Adrenal gland (tissue), 12 donors: ENCODE results near the gene ZNF787. TPM values are rescaled to one million over a fixed set of nuclear protein-coding genes. Genes with fewer than 3 reads are reported as not detected.

ENCODE experiments used
- DNase-seq, 7 donors: peaks; one replicate each; pipeline ENCODE4 v3.0.0-alpha.2; 2019 to 2020
- H3K27ac ChIP-seq, 5 donors: fragments of 200-600 bp; sonication (generic) in 4 of 5; 1 replicate in 3 of 5; 2 replicates in 2 of 5; pipeline versions ENCODE4 v1.5.1 to v1.8.0; 2016 to 2020; ENCODE audit warnings: mild to moderate bottlenecking in 1 of 5
- H3K27me3 ChIP-seq: fragments of 200-600 bp; 2 replicates; pipeline ENCODE4 v1.8.0; 2021
- H3K36me3 ChIP-seq, 2 donors: fragments of 200-600 bp; replicated peaks in 1 of 2; 1 replicate in 1 of 2; 2 replicates in 1 of 2; pipeline versions ENCODE4 v1.5.1 to v1.8.0; 2018 to 2022
- H3K4me1 ChIP-seq, 2 donors: fragments of 200-600 bp; replicated peaks in 1 of 2; 1 replicate in 1 of 2; 2 replicates in 1 of 2; pipeline versions ENCODE4 v1.5.1 to v1.8.0; 2018 to 2021
- H3K4me3 ChIP-seq, 4 donors: fragments of 200-600 bp; sonication (generic) in 3 of 4; one replicate each; pipeline ENCODE4 v1.5.1; 2016 to 2018
- H3K9me3 ChIP-seq, 3 donors: fragments of 200-600 bp; sonication (generic) in 1 of 3; replicated peaks in 1 of 3; 1 replicate in 2 of 3; 2 replicates in 1 of 3; pipeline versions ENCODE4 v1.5.1 to v1.8.0; 2016 to 2021
- POLR2A ChIP-seq, 2 donors: fragments of 450-650 bp; IDR thresholded peaks; one replicate each; pipeline ENCODE4 v1.6.1; 2017; ENCODE audit warnings: antibody characterized with exemption in 2 of 2, mild to moderate bottlenecking in 2 of 2, moderate library complexity in 1 of 2
- WGBS, 4 donors: extraction: QIAGEN DNeasy Blood & Tissue Kit in 2 of 4; methylation state at CpG; one replicate each; pipeline versions ENCODE4 v1.1.5 to v1.1.7; 2013 to 2017; 5-methylcytosine and 5-hydroxymethylcytosine counted together
- intact Hi-C, 2 donors: fragments of 100-400 bp; cut with DNase I; formaldehyde crosslinking; loops; one replicate each; pipeline versions ENCODE4 v1.14.1 to v1.15.0; 2022 to 2023
- polyA plus RNA-seq, 3 donors: library from polyadenylated mRNA; stranded (reverse); fragments of 200-250 nt in 2 of 3; fragments of 350-450 nt in 1 of 3; fragmentation: Illumina TruSeq in 1 of 3; extraction: RNeasy Lipid Tissue Mini Kit (QIAGEN cat#74804) in 1 of 3; gene quantifications; one replicate each; pipeline ENCODE4 v1.2.3, GENCODE V29; 2013 to 2014
- total RNA-seq, 9 donors: library from RNA; depleted of rRNA in 4 of 9; stranded (reverse); fragments of >200 nt in 4 of 9; fragments of 120-200 nt in 1 of 9; fragmentation: NEBNext Ultra II Directional in 1 of 9; extraction: Animal tissue kit (Norgen Biotek cat#: 25700) in 1 of 9; gene quantifications; one replicate each; pipeline versions ENCODE4 v1.1.0 to v1.2.4, GENCODE V29; 2013 to 2023
- TF ChIP-seq, protein P1 (sequence below), 6 experiments: fragments of 450-650 bp in 4 of 6; fragments of 200-600 bp in 2 of 6; sonication (generic) in 1 of 6; IDR thresholded peaks; 1 replicate in 5 of 6; 2 replicates in 1 of 6; pipeline versions ENCODE4 v1.5.1 to v1.8.0; 2016 to 2021; ENCODE audit warnings: antibody characterized with exemption in 6 of 6, mild to moderate bottlenecking in 2 of 6, moderate library complexity in 1 of 6
- donor health status: healthy with polysubstance abuse.
- donor health status: Bipolar disorder and iron deficiency.
- donor health status: DM: yes; HTN: yes; CAD: no.
- donor health status: DM: no; HTN: no; CAD: no.
- donor health status: DM: no; HTN: no; CAD: no.
- donor health status: DM: yes; HTN: yes; CAD: no.

ZNF787 gene
- total and polyA plus RNA-seq, 12 donors, result 4.6 to 51.5 (median 27.8) TPM

DNA sequence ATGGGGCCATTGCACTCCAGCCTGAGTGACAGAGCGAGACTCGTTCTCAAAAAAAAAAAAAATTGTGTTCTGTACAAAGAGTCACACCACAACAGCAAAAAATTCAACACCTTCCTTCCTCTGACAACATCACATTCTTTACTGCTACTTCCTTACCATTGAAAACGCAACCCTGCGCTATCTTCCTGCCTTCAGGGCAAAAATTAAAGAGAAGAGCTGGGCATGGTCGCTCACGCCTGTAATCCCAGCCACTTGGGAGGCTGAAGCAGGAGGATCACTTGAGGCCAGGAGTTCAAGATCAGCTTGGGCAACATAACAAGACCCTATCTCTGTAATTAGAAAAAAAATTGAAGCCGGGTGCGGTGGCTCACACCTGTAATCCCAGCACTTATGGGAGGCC, 10.6 kb upstream of the ZNF787 start:
- Histone ChIP-seq H3K36me3 (no peaks in the 10 kb centered on the region), H3K27ac (no peak overlapping the region), H3K27me3 (no peaks in the 10 kb centered on the region), H3K4me1 (no peaks in the 10 kb centered on the region), H3K9me3 (no peaks in the 10 kb centered on the region), H3K4me3 (no peak overlapping the region)
- 83 to 88% (median 86%) methylated on average over 8 of the region's 8 CpGs for WGBS, 4 donors
- intact Hi-C loops, result no loop called here
- TF ChIP-seq POLR2A (IDR thresholded peaks at IDR 0.05), result no peak
- TF ChIP-seq, protein P1, sequence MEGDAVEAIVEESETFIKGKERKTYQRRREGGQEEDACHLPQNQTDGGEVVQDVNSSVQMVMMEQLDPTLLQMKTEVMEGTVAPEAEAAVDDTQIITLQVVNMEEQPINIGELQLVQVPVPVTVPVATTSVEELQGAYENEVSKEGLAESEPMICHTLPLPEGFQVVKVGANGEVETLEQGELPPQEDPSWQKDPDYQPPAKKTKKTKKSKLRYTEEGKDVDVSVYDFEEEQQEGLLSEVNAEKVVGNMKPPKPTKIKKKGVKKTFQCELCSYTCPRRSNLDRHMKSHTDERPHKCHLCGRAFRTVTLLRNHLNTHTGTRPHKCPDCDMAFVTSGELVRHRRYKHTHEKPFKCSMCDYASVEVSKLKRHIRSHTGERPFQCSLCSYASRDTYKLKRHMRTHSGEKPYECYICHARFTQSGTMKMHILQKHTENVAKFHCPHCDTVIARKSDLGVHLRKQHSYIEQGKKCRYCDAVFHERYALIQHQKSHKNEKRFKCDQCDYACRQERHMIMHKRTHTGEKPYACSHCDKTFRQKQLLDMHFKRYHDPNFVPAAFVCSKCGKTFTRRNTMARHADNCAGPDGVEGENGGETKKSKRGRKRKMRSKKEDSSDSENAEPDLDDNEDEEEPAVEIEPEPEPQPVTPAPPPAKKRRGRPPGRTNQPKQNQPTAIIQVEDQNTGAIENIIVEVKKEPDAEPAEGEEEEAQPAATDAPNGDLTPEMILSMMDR (IDR thresholded peaks at IDR 0.05), result no peak
- DNase-seq, result no peak

DNA sequence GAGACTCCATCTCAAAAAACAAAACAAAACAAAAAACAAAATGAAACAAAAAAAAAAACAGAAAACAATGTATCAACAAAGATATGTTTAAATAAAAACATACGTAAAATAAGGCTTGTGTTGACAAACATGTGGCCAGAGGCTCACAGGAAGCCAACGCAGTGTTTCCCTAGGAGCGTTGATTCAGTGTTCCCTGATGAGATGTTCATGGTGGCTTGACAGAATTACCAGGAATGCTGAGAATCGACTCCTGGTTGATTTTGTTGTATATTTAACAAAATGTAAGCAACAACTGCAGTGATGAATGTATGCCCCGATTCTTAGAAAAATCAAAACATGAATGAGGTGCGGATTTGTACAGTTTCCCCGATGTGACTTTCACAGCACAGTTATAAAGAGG, 8.9 kb upstream of the ZNF787 start:
- no peaks in the 10 kb centered on the region for H3K9me3 ChIP-seq
- no peak for DNase-seq
- no peaks in the 10 kb centered on the region for H3K4me1 ChIP-seq
- TF ChIP-seq POLR2A (IDR thresholded peaks at IDR 0.05), result no peak
- TF ChIP-seq, protein P1 (IDR thresholded peaks at IDR 0.05), result no peak
- intact Hi-C loops, result no loop called here
- WGBS, 4 donors, result 77 to 82% (median 81%) methylated on average over 7 of the region's 7 CpGs
- no peaks in the 10 kb centered on the region for H3K27me3 ChIP-seq
- no peak overlapping the region for H3K27ac ChIP-seq
- no peaks in the 10 kb centered on the region for H3K36me3 ChIP-seq
- H3K4me3 ChIP-seq, result no peak overlapping the region

DNA sequence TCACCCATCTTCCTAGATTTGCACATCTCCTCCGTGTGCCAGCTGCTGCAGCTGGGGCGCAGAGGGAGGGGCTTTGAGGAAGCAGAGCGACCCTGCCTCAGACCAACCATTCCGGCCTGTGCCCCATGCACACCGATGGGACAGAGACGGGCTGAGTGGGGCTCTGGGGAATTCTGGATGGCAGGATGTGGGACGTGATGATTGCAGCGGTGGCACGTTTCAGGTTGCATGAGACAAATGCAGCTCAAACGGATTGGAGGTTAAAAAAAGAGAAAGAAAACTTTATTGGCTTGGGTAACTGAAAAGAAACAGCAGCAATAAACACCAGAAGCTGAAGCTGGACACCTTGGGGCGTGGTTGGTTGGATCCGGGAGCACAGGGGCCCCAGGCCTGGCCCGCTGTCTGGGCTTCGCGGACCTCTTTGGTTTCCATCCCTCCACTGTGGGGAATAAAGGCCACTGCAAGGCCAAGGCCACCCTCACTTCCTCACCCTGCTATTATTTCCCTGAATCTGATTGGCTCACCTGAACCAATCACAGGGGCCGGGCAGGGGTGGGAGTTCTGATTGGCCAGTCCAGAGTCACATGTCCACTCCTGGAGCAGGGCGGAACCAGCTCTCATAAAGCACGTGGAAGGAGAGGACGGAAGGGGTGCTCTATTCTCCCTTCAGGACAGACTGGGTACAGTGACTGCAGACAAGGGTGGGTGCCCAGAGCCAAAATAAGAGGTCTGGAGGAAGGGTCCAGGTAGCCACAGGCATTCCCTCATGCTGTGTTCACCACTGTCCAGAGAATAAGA, 6.1 kb upstream of the ZNF787 start:
- H3K36me3 ChIP-seq, result no peaks in the 10 kb centered on the region
- intact Hi-C loops, result no loop called here
- no peak overlapping the region for H3K27ac ChIP-seq
- no peak overlapping the region for H3K4me3 ChIP-seq
- DNase-seq, result no peak
- H3K9me3 ChIP-seq, result no peaks in the 10 kb centered on the region
- no peaks in the 10 kb centered on the region for H3K4me1 ChIP-seq
- WGBS, 4 donors, result 85 to 91% (median 86%) methylated on average over 13 to 19 of the region's 19 CpGs
- H3K27me3 ChIP-seq, result no peaks in the 10 kb centered on the region
- no peak for TF ChIP-seq POLR2A (IDR thresholded peaks at IDR 0.05)
- TF ChIP-seq, protein P1 (IDR thresholded peaks at IDR 0.05), result no peak

DNA sequence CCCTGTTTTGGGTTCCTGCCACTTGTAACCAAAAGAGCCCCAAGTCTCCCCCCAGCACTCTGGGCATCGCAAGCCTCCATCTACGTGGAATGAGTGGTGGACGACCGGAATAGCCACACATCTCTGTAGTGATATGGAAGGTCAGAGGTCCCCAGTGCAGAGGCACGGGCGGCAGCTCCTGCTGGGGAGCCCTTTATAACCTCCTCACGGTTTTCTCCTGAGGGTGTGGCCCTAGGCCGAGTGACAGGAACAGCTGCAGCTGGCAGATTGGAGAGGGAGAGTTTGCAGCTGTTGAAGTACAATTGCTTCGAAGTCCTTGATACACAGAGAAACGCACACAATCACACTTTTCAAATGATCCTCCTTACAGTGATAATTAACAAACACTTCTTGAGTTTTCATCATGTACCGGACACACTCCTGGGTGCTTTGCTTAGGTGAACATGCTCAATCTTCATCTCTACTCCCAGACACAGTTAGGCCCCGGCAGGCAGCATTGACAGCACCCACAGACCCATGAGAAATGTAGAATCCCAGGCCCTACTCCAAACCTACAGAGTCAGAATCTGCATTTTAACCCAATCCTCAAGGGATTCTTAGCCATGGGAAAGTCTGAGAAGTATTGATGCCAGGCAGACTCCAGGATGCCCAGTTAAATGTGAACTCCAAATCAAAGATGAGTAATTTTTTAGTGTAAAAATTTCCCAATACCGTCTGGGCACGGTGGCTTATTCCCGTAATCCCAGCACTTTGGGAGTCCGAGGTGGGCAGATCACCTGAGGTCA, 4.9 kb upstream of the ZNF787 start:
- intact Hi-C loops, result no loop called here

More for the DNA sequence above, 4.9 kb upstream of the ZNF787 start:
- WGBS, 4 donors, result 78 to 86% (median 81%) methylated on average over 16 of the region's 16 CpGs
- no peak for DNase-seq
- Histone ChIP-seq H3K9me3 (no peaks in the 10 kb centered on the region), H3K4me1 (peaks cover 0 to 5% of the 10 kb centered on the region in 2 donors), H3K27me3 (no peaks in the 10 kb centered on the region), H3K27ac (no peak overlapping the region), H3K36me3 (no peaks in the 10 kb centered on the region), H3K4me3 (no peak overlapping the region)
- no peak for TF ChIP-seq POLR2A (IDR thresholded peaks at IDR 0.05)
- TF ChIP-seq, protein P1 (IDR thresholded peaks at IDR 0.05), result no peak
